HG02623 (cell line): ENCODE data around the gene THSD4.
A peak's percentile ranks its signal among the peaks of the same experiment; 100 is the strongest.

Source experiments
- ATAC-seq: cut with Tn5 transposase; IDR thresholded peaks from one replicate; pipeline ENCODE4 v1.9.1; 2021; ENCODE audit warnings: moderate library complexity; ENCODE audit not compliant: unreplicated experiment

THSD4 gene

GRCh38 chr15:71114887-71115566 lies at the start of gene THSD4:
THSD4 (plus strand) TSS chr15:71115471.
- ATAC-seq: peak; percentile 55

- ATAC-seq: no peak
These were observed 48.3 kb upstream of the THSD4 start for GRCh38 chr15:71066983-71067382.

- ATAC-seq: no peak
These were observed 45.6 kb upstream of the THSD4 start for GRCh38 chr15:71069693-71070092.

- ATAC-seq: no peak
These were observed 43.7 kb upstream of the THSD4 start for GRCh38 chr15:71071529-71071928.

GRCh38 chr15:71072423-71072822 lies 42.8 kb upstream of the THSD4 start:
- ATAC-seq: no peak

GRCh38 chr15:71078506-71079207 lies 36.6 kb upstream of the THSD4 start:
- ATAC-seq: no peak

GRCh38 chr15:71079208-71080044 lies 35.8 kb upstream of the THSD4 start:
- ATAC-seq: no peak

GRCh38 chr15:71080166-71080565 lies 35.1 kb upstream of the THSD4 start:
- no peak for ATAC-seq

- no peak for ATAC-seq
These were observed 34.6 kb upstream of the THSD4 start for GRCh38 chr15:71080705-71081104.

GRCh38 chr15:71082803-71083202 lies 32.5 kb upstream of the THSD4 start:
- no peak for ATAC-seq

- ATAC-seq: no peak
These were observed 31.9 kb upstream of the THSD4 start for GRCh38 chr15:71083349-71083748.

GRCh38 chr15:71084264-71084663 lies 31.0 kb upstream of the THSD4 start:
- no peak for ATAC-seq

- ATAC-seq: no peak
These were observed 29.5 kb upstream of the THSD4 start for GRCh38 chr15:71085809-71086208.

GRCh38 chr15:71088155-71088554 lies 27.1 kb upstream of the THSD4 start:
- ATAC-seq: no peak

- ATAC-seq: no peak
These were observed 26.6 kb upstream of the THSD4 start for GRCh38 chr15:71088683-71089082.

- no peak for ATAC-seq
These were observed 25.5 kb upstream of the THSD4 start for GRCh38 chr15:71089801-71090200.

GRCh38 chr15:71091601-71092000 lies 23.7 kb upstream of the THSD4 start:
- no peak for ATAC-seq

- no peak for ATAC-seq
These were observed 23.1 kb upstream of the THSD4 start for GRCh38 chr15:71092056-71092600.

GRCh38 chr15:71093054-71094024 lies 21.9 kb upstream of the THSD4 start:
- no peak for ATAC-seq

- ATAC-seq: no peak
These were observed 21.1 kb upstream of the THSD4 start for GRCh38 chr15:71094137-71094536.
